GM20000 (cell line): ENCODE measurements around the gene NFE2L1.
A peak's percentile ranks its signal among the peaks of the same experiment; 100 is the strongest.

Source experiments
- DNase-seq: peaks from one replicate; pipeline ENCODE4 v3.0.0; 2012; ENCODE audit warnings: low spot score
- CTCF ChIP-seq: IDR thresholded peaks from 2 replicates; pipeline ENCODE4 v1.5.1; 2012; ENCODE audit warnings: mild to moderate bottlenecking, control low read depth; ENCODE audit errors: extremely low read depth, missing control alignments

NFE2L1 gene

DNA sequence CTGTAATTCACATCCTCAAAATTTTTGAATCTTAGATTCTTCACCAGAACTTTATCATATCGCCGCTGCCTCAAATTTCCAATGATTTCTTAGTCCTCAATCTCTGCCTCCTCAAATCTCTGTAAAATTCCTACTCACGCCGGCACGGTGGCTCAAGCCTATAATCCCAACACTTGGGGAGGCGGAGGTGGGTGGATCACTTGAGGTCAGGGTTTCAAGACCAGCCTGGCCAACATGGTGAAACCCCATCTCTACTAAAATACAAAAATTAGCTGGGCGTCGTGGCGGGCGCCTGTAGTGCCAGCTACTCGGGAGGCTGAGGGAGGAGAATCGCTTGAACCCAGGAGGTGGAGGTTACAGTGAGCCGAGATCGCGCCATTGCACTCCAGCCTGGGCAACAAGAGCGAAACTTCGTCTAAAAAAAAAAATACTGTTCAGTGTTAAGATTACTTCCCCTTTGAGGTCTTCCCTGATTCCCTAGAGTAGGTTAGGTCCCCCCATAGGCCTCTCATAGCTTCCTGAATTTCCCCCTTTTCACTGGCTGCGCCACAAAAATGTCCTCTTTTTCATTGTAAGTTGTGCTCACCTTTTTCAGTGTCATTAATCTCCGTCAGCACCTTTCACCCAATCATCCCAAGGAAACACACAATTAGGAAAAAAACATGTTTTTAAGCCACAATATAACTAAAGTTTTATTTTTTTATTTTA lies 54.0 kb downstream of the NFE2L1 start:
- no peak for DNase-seq
- no peak for TF ChIP-seq CTCF

GRCh38 chr17:48102798-48103715 lies 54.9 kb downstream of the NFE2L1 start:
- no peak for DNase-seq
- TF ChIP-seq CTCF: no peak

DNA sequence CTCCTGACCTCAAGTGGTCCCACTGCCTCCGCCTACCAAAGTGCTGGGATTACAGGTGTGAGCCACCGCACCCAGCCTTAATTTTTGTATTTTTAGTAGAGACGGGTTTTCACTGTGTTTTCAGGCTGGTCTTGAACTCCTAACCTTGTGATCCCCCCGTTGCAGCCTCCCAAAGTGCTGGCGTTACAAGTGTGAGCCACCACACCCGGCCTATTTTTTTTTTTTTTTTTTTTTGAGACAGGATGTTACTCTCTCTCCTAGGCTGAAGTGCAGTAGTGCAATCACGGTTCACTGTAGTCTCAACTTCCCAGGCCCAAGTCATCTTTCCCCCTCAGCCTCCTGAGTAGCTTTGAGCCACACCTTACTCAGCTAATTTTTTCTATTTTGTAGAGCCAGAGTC lies 56.3 kb downstream of the NFE2L1 start:
- DNase-seq: no peak
- TF ChIP-seq CTCF: no peak

- TF ChIP-seq CTCF: no peak
- no peak for DNase-seq
Measured at GRCh38 chr17:48106802-48107136, 58.6 kb downstream of the NFE2L1 start.

DNA sequence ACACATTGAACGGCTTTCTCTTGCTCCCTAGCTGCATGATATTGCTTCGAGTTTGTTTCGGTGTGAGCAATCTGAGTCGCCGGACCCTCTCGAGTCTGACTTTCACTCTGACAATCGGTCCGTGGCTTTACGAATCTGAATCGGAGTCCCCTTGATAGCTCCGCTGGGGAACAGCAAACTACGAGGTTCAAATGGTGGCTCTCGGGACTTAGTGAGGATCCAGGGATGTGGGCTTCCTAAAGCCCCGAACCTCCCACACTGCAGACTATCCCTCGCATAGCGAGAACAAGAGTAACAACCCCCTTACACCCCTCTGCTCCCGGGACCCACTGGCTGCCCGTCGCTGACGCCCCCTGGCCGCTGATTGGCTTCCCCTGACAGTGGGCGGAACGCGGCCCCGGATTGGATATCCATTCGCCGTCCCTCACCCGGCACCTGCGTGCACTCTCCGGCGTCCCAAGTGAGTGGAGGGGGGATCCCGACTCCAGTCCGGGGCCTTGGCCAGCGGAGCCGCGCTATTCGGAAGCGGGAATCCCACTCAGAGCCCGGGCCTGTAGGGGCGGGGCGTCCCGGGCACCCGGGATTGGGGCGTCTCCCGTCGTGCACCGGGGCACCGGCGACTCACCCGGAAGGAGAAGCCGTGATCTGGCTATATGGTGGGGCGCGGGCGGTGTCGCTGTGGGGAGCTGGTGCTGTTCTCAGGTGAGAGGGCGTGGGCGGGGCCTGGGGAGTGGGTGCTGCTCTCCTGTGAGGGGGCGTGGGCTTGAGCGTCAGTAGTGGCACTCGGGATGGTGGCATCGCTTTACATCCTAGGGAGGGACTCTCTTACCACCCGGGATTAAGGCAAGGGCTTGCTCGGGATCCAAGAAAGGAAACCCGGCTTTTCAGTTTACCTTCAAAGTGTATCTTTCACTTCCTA lies 59.2 kb downstream of the NFE2L1 start, which contains the start of gene SNX11:
SNX11 (plus strand) TSS at position 630 of the 919 bp plus-strand sequence. CDS start 4,278 bp downstream, outside the sequence.
- TF ChIP-seq CTCF: peak; percentile 9
- peak; percentile 82 for DNase-seq

- DNase-seq: no peak
- TF ChIP-seq CTCF: no peak
Measured at GRCh38 chr17:48110761-48111160, 62.6 kb downstream of the NFE2L1 start.
